Measurements from ENCODE around the gene PRSS53. TPM values are rescaled to one million over a fixed set of nuclear protein-coding genes. Genes with fewer than 3 reads are reported as not detected.

The PRSS53 gene
- total RNA-seq, 1 experiment from 2014 or later = 2.8 TPM

GRCh38 chr16:31106509-31107464 is 18.0 kb upstream of the PRSS53 start:
- Histone ChIP-seq H4K8ac (replicated peaks; ENCODE audit: insufficient read length, low read depth, low read length) (no peak overlapping the region), H4K20me1 (ENCODE audit: control insufficient read depth, insufficient read depth, insufficient read length) (no peaks in the 10 kb centered on the region), H3K27ac (ENCODE audit: insufficient read length, low read depth, low read length) (no peak overlapping the region), H2BK12ac (ENCODE audit: insufficient read length, low read depth, low read length) (no peak overlapping the region), H3K9ac (ENCODE audit: extremely low read depth, insufficient read length, low read length) (no peak overlapping the region), H3K14ac (ENCODE audit: insufficient read depth, low read length) (no peak overlapping the region), H4K5ac (ENCODE audit: insufficient read length, low read depth, low read length) (no peak overlapping the region), H3K27me3 (ENCODE audit: insufficient read depth, low read length) (no peaks in the 10 kb centered on the region; the same call in 1 of the 2 replicates), H3K9me3 (ENCODE audit: control insufficient read depth, low read depth, low read length) (no peaks in the 10 kb centered on the region), H3K23me2 (ENCODE audit: insufficient read length, low read depth, low read length, poor library complexity, severe bottlenecking) (peaks cover 8% of the 10 kb centered on the region), H3K56ac (ENCODE audit: insufficient read length, low read depth, low read length) (no peak overlapping the region), H3K79me1 (ENCODE audit: insufficient read depth, low read depth, low read length, poor library complexity, severe bottlenecking) (no peaks in the 10 kb centered on the region), H2BK120ac (ENCODE audit: low read depth, low read length, poor library complexity, severe bottlenecking) (no peak overlapping the region), H2AFZ (ENCODE audit: low read length) (no peak overlapping the region), H3K23ac (ENCODE audit: insufficient read length, low read depth, low read length) (no peak overlapping the region), H3K4me1 (ENCODE audit: insufficient read depth, low read length) (no peaks in the 10 kb centered on the region), H2AK5ac (ENCODE audit: insufficient read length, low read length) (no peak overlapping the region), H3K4ac (ENCODE audit: low read depth, low read length) (no peak overlapping the region), H3K79me2 (ENCODE audit: insufficient read depth, low read length) (no peaks in the 10 kb centered on the region; the same call in 1 of the 2 replicates), H3K18ac (ENCODE audit: insufficient read length, low read depth, low read length) (no peak overlapping the region), H4K91ac (ENCODE audit: insufficient read length, low read depth, low read length) (no peak overlapping the region), H2BK20ac (ENCODE audit: low read depth, low read length, poor library complexity, severe bottlenecking) (no peak overlapping the region), H2BK5ac (ENCODE audit: insufficient read length, low read length) (no peak overlapping the region), H3T11ph (ENCODE audit: low read length) (no peak overlapping the region), H3K4me2 (ENCODE audit: insufficient read depth, insufficient read length, low read length) (no peak overlapping the region), H2BK15ac (ENCODE audit: low read depth, low read length) (no peak overlapping the region)
- Mint-ChIP-seq H3K4me3 (peak overlapping the region in 1 of 2 experiments; percentile 85; a peak in 1 of 5 replicates), H3K4me1 (peaks cover 9 to 14% of the 10 kb centered on the region in 2 experiments), H3K27ac (no peak overlapping the region), H3K9me3 (peaks cover 2 to 4% of the 10 kb centered on the region in 2 experiments; a peak in 3 of 5 replicates), H3K27me3 (ENCODE audit: low read depth) (peaks cover 2% of the 10 kb centered on the region), H3K36me3 (ENCODE audit: insufficient read depth in 1 of 3, low read depth in 3 of 3) (peaks cover 16 to 25% (median 22%) of the 10 kb centered on the region in 3 experiments)
- WGBS (ENCODE audit: extremely low coverage, insufficient read length, low lambda C conversion rate) = no CpG with 5 or more reads among the region's 28 CpGs
- TF ChIP-seq CTCF (conservative IDR thresholded peaks at IDR 0.05) = no peak
- no peak for DNase-seq

All from H9 (cell line).